22Rv1 (cell line): ENCODE results near the gene VRK1.

Experiments
- ZFX ChIP-seq: fragments of 450-650 bp; IDR thresholded peaks from 2 replicates; pipeline ENCODE4 v1.6.1; 2017; ENCODE audit warnings: antibody characterized with exemption, borderline replicate concordance
- TF ChIP-seq, protein P1 (sequence below): fragments of 450-650 bp; IDR thresholded peaks from 2 replicates; pipeline ENCODE4 v1.5.1; 2017; ENCODE audit warnings: mild to moderate bottlenecking

DNA sequence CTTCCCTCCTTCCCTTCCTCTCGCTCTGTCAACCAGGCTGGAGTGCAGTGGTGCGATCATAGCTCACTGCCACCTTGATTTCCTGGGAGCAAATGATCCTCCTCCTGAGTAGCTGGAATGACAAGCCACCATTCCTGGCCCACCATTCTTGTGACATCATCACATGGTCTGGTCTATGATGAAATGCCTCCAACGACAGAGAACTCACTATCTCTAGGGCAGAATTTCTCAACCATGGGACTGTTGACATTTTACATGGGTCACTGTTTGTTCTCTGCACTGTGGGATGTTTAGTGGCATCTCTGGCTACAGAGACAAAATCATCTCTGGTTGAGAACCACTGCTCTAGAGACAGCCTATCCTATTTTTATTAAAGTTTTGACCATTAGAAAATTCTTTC is 9.7 kb downstream of the VRK1 start:
- TF ChIP-seq, protein P1, sequence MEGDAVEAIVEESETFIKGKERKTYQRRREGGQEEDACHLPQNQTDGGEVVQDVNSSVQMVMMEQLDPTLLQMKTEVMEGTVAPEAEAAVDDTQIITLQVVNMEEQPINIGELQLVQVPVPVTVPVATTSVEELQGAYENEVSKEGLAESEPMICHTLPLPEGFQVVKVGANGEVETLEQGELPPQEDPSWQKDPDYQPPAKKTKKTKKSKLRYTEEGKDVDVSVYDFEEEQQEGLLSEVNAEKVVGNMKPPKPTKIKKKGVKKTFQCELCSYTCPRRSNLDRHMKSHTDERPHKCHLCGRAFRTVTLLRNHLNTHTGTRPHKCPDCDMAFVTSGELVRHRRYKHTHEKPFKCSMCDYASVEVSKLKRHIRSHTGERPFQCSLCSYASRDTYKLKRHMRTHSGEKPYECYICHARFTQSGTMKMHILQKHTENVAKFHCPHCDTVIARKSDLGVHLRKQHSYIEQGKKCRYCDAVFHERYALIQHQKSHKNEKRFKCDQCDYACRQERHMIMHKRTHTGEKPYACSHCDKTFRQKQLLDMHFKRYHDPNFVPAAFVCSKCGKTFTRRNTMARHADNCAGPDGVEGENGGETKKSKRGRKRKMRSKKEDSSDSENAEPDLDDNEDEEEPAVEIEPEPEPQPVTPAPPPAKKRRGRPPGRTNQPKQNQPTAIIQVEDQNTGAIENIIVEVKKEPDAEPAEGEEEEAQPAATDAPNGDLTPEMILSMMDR: no peak
- TF ChIP-seq ZFX: no peak
